PC-9 (cell line): Measurements from ENCODE around the gene SMR3A.

Experiments used
- CTCF ChIP-seq: fragments of 200-600 bp; sonication (generic); conservative IDR thresholded peaks from 2 replicates; pipeline ENCODE4 v1.6.1; 2017; ENCODE audit warnings: mixed run types, antibody characterized with exemption, mild to moderate bottlenecking, moderate library complexity
- EZH2 ChIP-seq: fragments of 200-600 bp; sonication (generic); IDR thresholded peaks from 2 replicates; pipeline ENCODE4 v1.8.0; 2017; ENCODE audit warnings: antibody characterized with exemption, low read depth

DNA sequence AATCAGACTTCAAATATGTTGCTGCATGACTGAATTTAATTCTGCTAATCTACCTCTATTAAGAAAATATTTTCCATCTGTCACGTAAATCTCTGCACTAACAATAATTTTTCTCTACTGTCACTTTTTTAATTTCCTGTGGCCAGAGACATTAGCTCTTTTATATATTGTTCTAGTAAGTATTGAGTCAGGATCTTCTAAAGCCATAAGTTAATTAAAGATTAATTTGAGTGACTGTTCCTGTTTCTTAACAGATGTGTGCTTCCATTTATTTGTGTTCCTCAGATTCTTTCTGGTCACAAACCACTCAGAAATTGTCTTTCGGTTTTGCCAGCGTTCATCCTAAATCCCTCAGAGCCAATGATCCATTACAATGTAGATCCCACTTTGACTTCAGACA lies 20.0 kb downstream of the SMR3A start:
- no peak for TF ChIP-seq CTCF
- no peak for TF ChIP-seq EZH2
